NCI-H2196 treated with DMSO at 0.1 percent for 48 hours (cell line): Measurements from ENCODE around the gene HLA-DPA1.

Source experiments
- DNase-seq: peaks from one replicate; lab custom pipeline; 2025; ENCODE audit not compliant: unreplicated experiment; lab: John Stamatoyannopoulos, UW

Gene HLA-DPA1

DNA sequence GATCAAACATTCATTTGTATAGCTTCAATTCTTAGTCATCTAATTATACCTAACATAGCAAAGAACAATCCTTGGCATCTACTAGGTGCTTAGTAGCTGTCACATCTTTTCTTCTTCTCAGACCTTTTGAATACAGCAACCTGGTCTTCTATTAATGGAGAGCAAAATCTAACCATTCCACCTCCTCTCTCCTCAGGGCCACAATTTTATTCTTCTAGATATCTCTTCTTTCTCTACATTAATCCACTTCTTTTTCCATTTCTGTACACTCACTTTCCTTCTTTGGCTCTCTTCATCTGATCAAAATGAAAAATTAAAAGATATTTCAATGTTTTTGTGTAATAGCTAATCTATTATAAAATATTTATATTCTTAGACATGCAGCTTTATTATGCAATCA, 55.0 kb downstream of the HLA-DPA1 start:
- DNase-seq, result no peak

DNA sequence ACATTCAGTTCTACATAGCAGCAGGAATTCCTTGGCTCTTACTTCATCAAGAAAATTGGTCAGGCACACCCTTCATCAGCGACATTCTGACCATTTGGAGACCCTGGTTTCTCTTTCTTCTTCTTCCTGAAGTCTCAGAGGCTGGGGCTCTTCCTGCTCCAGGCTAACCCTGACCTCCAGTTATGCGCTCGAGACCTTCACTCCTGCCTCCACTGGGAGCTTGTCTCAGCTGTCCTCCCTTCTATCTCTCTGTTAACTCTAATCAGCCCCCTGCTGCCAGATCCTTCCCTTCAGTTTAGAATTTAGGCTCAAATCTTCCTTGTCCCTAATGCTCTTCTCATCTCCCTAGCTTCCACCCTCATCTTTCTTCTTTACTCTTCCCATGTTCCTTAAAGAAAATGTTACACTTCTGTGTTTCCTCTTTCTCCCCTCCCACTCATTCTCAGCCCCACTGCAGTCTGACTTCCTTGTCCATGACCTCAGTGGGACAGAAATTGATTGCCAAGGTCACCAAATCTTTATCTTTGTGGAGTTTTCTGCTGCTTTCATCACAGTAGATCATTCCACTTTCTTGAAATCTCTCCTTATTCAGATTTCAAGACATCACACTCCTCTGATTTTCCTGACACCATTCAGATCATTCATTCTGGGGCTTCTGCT, 55.6 kb downstream of the HLA-DPA1 start:
- DNase-seq, result no peak

DNA sequence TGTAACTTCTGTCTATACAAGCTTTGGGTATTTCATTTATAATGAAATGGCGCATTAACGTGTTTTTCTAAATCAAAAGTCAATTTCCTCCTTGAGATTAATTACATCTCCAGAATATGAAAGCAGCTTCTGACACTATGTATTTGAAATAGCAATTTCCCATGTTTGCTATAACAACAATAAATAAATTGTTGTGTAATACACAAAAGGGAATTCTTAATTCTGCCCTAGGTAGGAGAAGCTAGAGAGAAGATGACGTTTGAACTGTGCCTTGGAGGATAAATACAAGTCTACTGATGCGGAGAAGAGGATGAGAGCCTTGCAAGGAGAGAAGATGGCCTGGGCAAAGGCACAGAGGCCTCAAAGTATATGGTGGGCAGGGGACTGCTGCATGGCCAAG, 56.4 kb downstream of the HLA-DPA1 start:
- DNase-seq, result no peak

DNA sequence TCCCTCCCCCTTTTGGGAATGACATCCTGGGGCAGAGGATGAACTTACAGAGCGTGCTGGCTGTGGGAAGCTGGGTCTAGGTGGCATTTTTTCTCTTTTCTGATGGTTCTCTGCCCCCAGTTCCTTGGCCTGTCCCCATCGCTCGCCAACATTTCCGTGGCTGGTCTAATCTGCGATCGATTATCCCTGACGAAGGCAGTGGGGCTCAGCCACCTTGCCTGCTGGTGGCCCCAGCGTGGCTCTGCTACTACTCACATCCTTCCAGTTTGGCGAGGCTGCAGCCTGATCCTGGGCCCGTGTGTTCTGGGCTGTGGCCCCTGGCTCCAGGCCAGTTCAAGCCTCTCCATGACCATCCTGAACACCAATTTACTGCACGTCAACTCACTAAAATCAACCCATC, 57.7 kb downstream of the HLA-DPA1 start:
- DNase-seq, result no peak

DNA sequence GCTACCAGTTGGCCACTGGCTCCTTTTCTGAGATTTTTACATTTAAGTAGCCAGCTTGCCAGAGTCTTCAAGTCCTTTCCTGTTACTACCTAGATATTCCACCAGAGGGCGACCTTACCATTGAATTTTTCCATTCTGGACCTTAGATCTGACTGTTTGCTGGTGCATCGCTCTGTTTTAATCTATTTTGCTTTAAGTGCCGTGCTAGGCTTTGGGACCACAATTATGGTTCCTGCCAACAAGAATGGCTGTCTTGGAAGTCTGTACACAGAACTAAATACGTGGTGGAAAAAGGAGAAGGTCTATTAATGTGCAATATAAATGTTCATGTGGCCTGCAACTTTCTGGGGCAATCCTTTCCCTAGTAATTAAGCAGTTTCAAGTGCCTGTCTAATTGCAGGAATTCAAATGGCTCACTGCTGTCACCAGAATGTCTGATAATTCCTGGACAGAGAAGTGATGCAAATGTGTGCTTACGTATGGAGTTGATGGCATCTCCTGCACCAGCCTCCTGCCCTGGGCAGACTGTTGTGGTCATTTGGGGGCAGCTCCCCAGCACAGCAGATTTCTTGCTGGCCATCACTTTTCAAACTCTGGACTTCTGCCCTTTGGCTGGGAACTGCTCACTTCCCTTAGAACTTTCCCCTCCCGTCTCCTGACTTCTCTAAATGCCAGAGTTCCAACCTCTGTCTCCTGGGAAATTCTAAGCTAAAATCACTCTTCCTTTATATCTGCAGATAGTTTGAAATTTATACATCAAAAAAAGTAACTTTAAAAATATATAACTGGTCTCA, 58.4 kb downstream of the HLA-DPA1 start:
- DNase-seq, result peak; percentile 72
